ENCODE measurements around the gene NDUFAF3.
A peak's percentile ranks its signal among the peaks of the same experiment; 100 is the strongest.

DNA sequence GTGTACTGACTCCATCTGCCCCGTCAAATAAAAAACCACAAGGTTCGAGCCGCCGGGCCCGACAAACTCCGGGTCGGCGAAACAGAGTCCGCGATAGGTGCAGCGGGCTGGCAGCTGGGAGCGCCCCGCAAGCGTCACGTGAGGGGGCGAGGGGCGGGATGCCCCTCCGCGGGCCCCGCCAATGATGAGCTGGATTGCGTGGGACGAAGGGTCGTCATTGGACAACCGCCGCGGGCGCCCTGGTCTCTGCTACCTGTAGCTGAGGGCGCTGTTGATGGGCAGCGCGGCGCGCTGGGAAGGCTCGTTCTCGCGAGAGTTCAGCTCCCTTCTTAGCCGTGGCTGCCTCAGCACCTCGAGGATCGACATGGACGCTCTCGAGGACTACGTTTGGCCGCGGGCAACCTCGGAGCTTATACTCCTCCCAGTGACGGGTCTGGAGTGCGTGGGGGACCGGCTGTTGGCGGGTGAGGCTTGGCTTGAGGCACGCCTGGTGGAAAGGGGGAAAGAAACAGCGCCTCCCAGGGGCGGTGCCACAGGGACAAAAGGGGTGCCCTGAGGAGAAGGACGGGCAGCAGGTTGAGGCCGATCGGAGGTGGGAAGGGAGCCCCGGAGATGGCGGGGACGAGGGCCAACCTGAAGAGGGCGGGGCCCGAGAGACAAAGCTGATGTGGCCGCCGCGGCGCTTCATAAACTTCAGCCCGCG lies 14.7 kb upstream of the NDUFAF3 start, which contains the start of gene WDR6:
- TF ChIP-seq, protein P1, sequence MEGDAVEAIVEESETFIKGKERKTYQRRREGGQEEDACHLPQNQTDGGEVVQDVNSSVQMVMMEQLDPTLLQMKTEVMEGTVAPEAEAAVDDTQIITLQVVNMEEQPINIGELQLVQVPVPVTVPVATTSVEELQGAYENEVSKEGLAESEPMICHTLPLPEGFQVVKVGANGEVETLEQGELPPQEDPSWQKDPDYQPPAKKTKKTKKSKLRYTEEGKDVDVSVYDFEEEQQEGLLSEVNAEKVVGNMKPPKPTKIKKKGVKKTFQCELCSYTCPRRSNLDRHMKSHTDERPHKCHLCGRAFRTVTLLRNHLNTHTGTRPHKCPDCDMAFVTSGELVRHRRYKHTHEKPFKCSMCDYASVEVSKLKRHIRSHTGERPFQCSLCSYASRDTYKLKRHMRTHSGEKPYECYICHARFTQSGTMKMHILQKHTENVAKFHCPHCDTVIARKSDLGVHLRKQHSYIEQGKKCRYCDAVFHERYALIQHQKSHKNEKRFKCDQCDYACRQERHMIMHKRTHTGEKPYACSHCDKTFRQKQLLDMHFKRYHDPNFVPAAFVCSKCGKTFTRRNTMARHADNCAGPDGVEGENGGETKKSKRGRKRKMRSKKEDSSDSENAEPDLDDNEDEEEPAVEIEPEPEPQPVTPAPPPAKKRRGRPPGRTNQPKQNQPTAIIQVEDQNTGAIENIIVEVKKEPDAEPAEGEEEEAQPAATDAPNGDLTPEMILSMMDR (IDR thresholded peaks at IDR 0.05; ENCODE audit: insufficient read depth, low read length): peak; percentile 11
- TF ChIP-seq GABPA (IDR thresholded peaks at IDR 0.05; ENCODE audit: low read depth) (no peak), POLR2AphosphoS5 (IDR thresholded peaks at IDR 0.05; ENCODE audit: low read depth) (peak; percentile 97), SPI1 (IDR thresholded peaks at IDR 0.05; ENCODE audit: borderline replicate concordance, low read depth) (no peak)
- TF ChIP-seq, protein P2, sequence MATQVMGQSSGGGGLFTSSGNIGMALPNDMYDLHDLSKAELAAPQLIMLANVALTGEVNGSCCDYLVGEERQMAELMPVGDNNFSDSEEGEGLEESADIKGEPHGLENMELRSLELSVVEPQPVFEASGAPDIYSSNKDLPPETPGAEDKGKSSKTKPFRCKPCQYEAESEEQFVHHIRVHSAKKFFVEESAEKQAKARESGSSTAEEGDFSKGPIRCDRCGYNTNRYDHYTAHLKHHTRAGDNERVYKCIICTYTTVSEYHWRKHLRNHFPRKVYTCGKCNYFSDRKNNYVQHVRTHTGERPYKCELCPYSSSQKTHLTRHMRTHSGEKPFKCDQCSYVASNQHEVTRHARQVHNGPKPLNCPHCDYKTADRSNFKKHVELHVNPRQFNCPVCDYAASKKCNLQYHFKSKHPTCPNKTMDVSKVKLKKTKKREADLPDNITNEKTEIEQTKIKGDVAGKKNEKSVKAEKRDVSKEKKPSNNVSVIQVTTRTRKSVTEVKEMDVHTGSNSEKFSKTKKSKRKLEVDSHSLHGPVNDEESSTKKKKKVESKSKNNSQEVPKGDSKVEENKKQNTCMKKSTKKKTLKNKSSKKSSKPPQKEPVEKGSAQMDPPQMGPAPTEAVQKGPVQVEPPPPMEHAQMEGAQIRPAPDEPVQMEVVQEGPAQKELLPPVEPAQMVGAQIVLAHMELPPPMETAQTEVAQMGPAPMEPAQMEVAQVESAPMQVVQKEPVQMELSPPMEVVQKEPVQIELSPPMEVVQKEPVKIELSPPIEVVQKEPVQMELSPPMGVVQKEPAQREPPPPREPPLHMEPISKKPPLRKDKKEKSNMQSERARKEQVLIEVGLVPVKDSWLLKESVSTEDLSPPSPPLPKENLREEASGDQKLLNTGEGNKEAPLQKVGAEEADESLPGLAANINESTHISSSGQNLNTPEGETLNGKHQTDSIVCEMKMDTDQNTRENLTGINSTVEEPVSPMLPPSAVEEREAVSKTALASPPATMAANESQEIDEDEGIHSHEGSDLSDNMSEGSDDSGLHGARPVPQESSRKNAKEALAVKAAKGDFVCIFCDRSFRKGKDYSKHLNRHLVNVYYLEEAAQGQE (IDR thresholded peaks at IDR 0.05; ENCODE audit: insufficient replicate concordance, low read depth): peak; percentile 46
